GM12874 (cell line): ENCODE data around the gene LTC4S.

ENCODE experiments used
- TF ChIP-seq, protein P1 (sequence below): IDR thresholded peaks from 2 replicates; pipeline ENCODE4 v1.5.1; 2011; ENCODE audit warnings: low read depth, mild to moderate bottlenecking, control low read depth, low read length, moderate library complexity; ENCODE audit not compliant: insufficient read depth

LTC4S gene

DNA sequence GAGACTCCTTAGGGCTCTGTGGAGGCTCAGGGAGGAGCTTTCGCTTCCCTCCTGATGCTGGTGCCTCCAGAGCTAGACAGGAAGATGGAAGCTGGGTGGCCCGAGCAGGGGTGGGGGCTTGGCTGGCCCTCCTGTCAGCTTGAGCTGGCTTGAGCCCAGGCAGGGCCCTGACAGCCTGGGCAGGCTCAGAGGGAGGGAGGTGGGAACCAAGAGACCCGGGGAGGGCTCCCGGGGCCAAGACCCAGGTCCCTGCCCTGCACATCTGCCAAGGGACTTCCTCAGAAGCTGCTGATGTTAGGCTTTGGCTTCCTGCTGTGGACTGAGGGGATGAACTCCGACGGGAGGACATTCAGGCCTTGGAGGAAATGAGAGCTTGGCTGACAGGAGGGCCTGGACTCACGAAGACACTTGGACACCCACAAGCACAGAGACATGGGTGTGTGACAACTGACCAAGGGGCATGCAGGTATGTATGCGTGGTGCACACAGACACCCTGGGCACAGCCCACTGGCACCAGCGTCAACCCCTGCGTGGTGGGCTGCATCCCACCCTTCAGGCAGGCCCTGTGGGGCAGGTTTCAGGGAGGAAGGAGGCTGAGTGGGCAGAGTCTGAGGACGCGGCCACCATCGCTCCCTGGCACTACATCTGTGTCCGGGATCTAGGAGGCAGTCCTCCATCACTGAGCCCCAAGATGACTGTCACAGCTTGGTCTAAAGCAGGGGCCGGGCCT lies 1.7 kb upstream of the LTC4S start:
- TF ChIP-seq, protein P1, sequence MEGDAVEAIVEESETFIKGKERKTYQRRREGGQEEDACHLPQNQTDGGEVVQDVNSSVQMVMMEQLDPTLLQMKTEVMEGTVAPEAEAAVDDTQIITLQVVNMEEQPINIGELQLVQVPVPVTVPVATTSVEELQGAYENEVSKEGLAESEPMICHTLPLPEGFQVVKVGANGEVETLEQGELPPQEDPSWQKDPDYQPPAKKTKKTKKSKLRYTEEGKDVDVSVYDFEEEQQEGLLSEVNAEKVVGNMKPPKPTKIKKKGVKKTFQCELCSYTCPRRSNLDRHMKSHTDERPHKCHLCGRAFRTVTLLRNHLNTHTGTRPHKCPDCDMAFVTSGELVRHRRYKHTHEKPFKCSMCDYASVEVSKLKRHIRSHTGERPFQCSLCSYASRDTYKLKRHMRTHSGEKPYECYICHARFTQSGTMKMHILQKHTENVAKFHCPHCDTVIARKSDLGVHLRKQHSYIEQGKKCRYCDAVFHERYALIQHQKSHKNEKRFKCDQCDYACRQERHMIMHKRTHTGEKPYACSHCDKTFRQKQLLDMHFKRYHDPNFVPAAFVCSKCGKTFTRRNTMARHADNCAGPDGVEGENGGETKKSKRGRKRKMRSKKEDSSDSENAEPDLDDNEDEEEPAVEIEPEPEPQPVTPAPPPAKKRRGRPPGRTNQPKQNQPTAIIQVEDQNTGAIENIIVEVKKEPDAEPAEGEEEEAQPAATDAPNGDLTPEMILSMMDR = no peak

DNA sequence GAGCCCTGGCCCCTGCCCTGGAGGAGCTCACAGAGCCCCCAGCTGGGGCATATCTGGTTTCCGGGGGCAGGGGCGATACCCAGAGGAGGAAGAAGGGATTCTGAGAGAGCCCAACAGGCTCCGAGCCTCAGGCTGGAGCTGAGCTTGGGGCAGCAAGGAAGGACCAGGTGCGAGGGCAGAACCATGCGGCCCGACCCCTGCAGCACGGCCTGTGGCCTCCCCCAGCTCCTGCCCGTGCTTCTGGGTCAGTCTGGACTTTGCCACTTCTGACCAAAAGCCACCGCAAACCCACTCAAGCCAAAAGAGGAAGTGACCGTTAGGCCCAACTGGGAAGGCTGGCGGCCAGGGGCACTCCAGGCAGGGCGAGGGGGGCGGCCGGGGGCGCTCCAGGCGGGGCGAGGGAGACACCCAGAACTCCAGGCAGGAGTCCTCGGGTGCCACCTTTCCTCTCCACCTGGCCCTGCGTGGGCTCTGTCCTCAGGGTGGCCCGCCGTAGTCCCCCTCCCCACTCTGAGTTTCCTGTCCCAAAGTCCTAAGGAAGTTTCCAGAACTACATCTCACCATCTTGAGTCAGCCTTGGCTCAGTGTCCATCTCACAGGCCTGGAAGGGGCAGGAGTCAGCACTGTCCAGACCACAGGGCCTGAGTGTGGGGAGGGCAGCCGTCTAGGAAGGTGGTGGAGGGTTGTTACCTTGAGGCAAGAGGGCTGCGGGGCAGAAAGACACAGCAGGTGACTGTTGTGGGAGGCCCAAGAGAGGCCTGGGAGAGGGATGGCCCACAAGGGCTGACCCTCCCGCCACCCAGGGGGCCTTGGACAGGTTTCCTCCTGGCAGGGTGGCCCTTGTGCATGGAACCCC lies 946 bp upstream of the LTC4S start:
- TF ChIP-seq, protein P1 = no peak

DNA sequence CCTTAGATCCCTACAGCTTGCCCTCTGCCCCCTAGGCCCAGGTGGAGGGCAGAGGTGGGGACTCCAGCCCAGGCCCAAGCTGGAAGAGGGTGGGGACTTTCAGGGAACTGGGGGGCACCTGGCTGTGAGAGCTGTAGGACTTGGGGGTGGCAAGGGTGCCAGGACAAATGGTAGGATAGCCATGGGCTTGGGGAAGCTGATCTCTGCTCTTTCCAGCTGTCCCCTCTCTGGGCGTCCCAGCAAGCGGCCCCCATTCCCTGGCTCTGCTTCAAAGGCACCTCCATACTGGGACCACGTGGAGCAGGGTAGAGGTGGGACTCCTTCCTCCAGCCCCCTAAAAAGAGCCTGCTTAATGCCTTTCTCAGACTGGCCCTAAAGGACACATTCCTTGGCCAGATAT lies 385 bp downstream of the LTC4S start:
- TF ChIP-seq, protein P1 = no peak

DNA sequence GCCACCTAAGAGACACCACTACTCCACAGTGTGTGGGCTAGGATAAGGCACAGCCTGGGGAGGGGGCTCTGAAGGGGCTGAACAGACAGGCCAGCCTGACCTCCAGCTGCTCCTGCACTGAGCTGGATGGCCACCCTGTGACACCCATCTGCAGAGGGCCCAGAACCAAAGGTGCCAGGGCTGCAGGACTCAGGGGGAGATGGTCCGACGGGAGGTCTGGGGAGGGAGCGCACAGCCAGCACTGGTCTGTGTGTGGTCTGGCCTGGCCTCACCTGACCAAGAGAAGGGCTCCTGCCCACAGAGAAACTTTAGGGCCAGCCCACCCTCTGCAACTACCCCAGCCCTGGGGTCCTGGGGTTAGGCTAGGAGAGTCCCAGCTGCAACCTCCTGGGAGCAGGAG lies 789 bp downstream of the LTC4S start:
- TF ChIP-seq, protein P1 = no peak

DNA sequence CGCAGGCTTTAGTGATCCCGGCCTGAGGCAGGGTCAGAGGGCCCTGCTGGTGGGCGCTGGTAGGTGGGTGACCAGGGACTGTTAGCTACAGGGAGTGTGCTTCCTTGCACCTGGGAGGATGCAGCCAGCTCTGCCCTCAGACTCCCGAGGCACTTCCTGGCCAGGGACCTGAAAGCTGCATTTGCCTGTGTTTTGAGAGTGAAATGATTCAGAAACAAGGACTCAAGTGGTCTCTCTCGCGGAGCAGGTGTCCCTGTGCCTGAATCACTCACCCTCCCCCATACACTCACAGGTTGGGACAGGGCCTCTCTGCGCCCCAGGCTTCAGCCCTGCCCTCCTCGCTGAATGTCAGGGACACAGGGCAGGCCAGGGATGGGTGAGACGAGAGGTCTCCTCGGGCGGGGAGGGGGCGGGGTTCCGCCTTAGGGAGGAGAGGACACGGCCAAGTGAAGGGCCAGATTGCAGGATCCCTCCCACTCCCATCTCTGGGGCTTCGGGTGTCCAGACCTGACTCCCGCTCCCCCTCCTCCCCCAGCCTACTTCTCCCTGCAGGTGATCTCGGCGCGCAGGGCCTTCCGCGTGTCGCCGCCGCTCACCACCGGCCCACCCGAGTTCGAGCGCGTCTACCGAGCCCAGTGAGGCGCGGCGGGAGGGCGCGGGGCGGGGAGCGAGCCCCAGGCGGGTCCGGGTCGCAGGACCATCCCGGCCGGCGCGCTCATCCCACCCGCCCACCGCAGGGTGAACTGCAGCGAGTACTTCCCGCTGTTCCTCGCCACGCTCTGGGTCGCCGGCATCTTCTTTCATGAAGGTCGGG lies 1.5 kb downstream of the LTC4S start:
- TF ChIP-seq, protein P1 = no peak

DNA sequence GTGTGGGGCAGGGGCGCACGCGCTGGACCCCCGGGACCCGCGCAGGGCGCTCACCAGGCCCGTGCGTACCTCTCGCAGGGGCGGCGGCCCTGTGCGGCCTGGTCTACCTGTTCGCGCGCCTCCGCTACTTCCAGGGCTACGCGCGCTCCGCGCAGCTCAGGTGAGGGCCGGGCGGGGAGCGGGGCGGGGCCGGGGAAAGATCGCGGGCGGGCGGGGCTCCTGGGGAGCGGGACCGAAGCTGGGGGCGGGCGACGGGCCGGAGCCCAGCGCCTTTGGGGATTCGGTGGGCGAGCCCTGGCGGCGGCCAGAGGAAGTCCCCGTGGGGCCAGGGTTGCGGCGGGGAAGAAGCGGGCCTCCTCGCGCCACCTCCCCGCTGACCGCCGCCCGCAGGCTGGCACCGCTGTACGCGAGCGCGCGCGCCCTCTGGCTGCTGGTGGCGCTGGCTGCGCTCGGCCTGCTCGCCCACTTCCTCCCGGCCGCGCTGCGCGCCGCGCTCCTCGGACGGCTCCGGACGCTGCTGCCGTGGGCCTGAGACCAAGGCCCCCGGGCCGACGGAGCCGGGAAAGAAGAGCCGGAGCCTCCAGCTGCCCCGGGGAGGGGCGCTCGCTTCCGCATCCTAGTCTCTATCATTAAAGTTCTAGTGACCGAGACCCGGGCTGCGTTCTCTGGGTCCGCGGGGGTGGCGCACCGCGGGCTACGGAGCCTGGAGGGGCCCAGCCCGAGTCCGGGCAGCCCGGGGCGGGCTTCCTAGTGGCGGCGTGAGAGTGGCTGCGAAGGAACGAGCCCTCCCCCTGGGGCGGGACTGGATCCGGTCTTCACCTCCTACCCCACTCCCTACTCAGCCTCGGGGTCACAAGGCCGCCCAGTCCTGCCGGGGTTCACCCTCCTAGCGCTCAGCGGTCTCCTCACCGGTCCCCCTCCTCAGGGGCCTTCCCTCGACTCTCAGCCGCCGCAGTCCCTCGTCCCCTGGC lies 2.4 kb downstream of the LTC4S start:
- TF ChIP-seq, protein P1 = peak; percentile 76
